K562 (cell line): ENCODE results near the gene PRKAR1B. TPM values are rescaled to one million over a fixed set of nuclear protein-coding genes. Genes with fewer than 3 reads are reported as not detected.
A peak's percentile ranks its signal among the peaks of the same experiment; 100 is the strongest.

Experiments used
- BMI1 ChIP-seq: fragments of 150-350 bp; IDR thresholded peaks from 2 replicates; pipeline ENCODE4 v1.6.1; 2014; ENCODE audit warnings: low read length
- CREB3L1 ChIP-seq: fragments of 450-650 bp; IDR thresholded peaks from 2 replicates; pipeline ENCODE4 v1.6.1; 2014; ENCODE audit warnings: low read depth, mild to moderate bottlenecking, moderate library complexity, borderline replicate concordance
- CREM ChIP-seq: IDR thresholded peaks from 2 replicates; pipeline ENCODE4 v1.6.1; 2014; ENCODE audit warnings: antibody characterized with exemption, low read depth
- MGA ChIP-seq: fragments of 450-650 bp; IDR thresholded peaks from 2 replicates; pipeline ENCODE4 v1.6.1; 2016; ENCODE audit warnings: mild to moderate bottlenecking, moderate library complexity
- NONO ChIP-seq, 2 experiments: fragments of 200-400 bp in 1 of 2; fragments of 450-650 bp in 1 of 2; formaldehyde crosslinking in 1 of 2; IDR thresholded peaks; 2 replicates each; pipeline ENCODE4 v1.6.1; 2017; ENCODE audit warnings: low read depth in 2 of 2, mild to moderate bottlenecking in 2 of 2, moderate library complexity in 2 of 2, low read length in 1 of 2
- NR3C1 ChIP-seq: sonication (generic); formaldehyde crosslinking; IDR thresholded peaks from 2 replicates; pipeline ENCODE4 v1.8.1; 2022; ENCODE audit warnings: missing genetic modification reagents
- SMAD2 ChIP-seq: fragments of 150-350 bp; IDR thresholded peaks from 2 replicates; pipeline ENCODE4 v1.6.1; 2014; ENCODE audit warnings: low read depth, mild to moderate bottlenecking, low read length
- XRCC3 ChIP-seq: fragments of 450-650 bp; IDR thresholded peaks from 2 replicates; pipeline ENCODE4 v1.6.1; 2017; ENCODE audit warnings: mild to moderate bottlenecking, moderate library complexity
- ZNF282 ChIP-seq: sonication (generic); formaldehyde crosslinking; IDR thresholded peaks from 2 replicates; pipeline ENCODE4 v1.8.1; 2023; ENCODE audit warnings: missing genetic modification reagents
- ZSCAN29 ChIP-seq: fragments of 450-650 bp; IDR thresholded peaks from 2 replicates; pipeline ENCODE4 v1.6.1; 2017
- polyA plus RNA-seq, 8 experiments: library from polyadenylated mRNA; depleted of rRNA in 4 of 8; stranded (reverse) in 5 of 8; unstranded in 3 of 8; fragments of >200 nt; fragmentation: Nextera tagmentation in 2 of 8; fragmentation: Illumina TruSeq in 1 of 8; extraction: Ambion mirVana in 2 of 8; extraction: Trizol in 1 of 8; gene quantifications; 2 replicates each; pipeline versions ENCODE4 v1.2.1 to v1.2.3, GENCODE V29; 2011 to 2014; ENCODE audit warnings: inconsistent platforms in 1 of 8, missing spikeins in 1 of 8
- total RNA-seq, 7 experiments: library from RNA; depleted of rRNA in 6 of 7; stranded (reverse); fragments of >200 nt in 6 of 7; fragmentation: Illumina TruSeq in 2 of 7; extraction: Trizol in 2 of 7; gene quantifications; 2 replicates each; pipeline versions ENCODE4 v1.2.1 to v1.2.3, GENCODE V29; 2011 to 2021; ENCODE audit warnings: low replicate concordance in 1 of 7
- TF ChIP-seq, protein P1 (sequence below): sonication (generic); formaldehyde crosslinking; IDR thresholded peaks from 2 replicates; pipeline ENCODE4 v1.8.0; 2023; ENCODE audit warnings: mild to moderate bottlenecking, missing genetic modification reagents

PRKAR1B gene
- total and polyA plus RNA-seq, 9 of the 15 experiments (the other 6 are each of a cell fraction or from before 2014, with no cell fraction given): 0.99 to 30.5 (median 12.7) TPM

DNA sequence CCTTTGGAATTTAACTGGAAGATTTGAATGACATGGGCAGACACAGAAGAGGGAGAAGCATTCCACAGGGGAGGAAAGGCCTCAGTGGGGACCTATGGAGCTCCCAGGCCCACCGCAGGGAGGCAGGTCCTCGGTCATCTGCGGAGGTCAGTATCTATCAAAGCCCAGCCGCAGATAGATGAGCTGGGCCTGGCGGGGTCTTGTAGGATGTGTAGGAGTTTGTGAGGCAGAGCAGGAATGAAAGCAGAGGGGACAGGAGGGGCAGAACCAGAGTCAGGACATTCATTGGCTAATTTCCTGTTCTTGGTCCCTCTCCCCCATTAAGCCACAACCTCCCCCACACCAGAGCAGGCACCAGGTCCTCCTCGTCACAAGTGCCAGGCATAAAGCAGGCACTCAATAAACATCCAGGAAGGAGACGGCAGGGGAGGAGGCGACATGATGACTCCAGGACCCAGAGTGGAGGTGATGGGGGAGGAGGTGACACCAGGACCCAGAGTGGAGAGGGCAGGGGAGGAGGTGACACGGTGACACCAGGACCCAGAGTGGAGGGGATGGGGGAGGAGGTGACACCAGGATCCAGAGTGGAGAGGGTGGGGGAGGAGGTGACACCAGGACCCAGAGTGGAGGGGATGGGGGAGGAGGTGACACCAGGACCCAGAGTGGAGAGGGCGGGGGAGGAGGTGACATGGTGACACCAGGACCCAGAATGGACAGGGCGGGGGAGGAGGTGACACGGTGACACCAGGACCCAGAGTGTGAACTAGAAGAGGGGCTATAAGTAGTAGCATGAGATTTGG lies 123.7 kb downstream of the PRKAR1B start (continued):
- no peak for TF ChIP-seq MGA
- TF ChIP-seq ZSCAN29: no peak
- TF ChIP-seq XRCC3: no peak
- no peak for TF ChIP-seq SMAD2
- TF ChIP-seq ZNF282 (CRISPR knock-in tag): no peak
- TF ChIP-seq CREB3L1: no peak
- TF ChIP-seq CREM: peak; percentile 34; the same call in 1 of the 2 replicates
- TF ChIP-seq NR3C1: no peak
- TF ChIP-seq BMI1: no peak
- TF ChIP-seq, protein P1, sequence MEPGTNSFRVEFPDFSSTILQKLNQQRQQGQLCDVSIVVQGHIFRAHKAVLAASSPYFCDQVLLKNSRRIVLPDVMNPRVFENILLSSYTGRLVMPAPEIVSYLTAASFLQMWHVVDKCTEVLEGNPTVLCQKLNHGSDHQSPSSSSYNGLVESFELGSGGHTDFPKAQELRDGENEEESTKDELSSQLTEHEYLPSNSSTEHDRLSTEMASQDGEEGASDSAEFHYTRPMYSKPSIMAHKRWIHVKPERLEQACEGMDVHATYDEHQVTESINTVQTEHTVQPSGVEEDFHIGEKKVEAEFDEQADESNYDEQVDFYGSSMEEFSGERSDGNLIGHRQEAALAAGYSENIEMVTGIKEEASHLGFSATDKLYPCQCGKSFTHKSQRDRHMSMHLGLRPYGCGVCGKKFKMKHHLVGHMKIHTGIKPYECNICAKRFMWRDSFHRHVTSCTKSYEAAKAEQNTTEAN (CRISPR knock-in tag): no peak
- no peak for TF ChIP-seq NONO (IDR thresholded peaks at IDR 0.05; ENCODE audit: low read depth in 2 of 2, low read length in 1 of 2)
